ENCODE data around the gene TCEAL9.

GRCh38 chrX:103396660-103397059 lies 40.4 kb downstream of the TCEAL9 start:
- TF ChIP-seq POLR2A (IDR thresholded peaks at IDR 0.05; ENCODE audit: low read length), result no peak
- no peak for TF ChIP-seq GATA1 (IDR thresholded peaks at IDR 0.05; ENCODE audit: low read depth, low read length)

Measured in erythroblast (primary cell).